ENCODE data around the gene RDH12. TPM values are rescaled to one million over a fixed set of nuclear protein-coding genes. Genes with fewer than 3 reads are reported as not detected.
"Not testable (repeated sequence)": the region's sequence is repeated elsewhere in the genome, so short reads cannot be mapped to it uniquely, and the experiment has no call there.

RDH12 gene
- total and polyA plus RNA-seq, 2 donors (not counting 1 experiment from before 2014, with no cell fraction given): not detected

GRCh38 chr14:67710209-67710608, 8.5 kb downstream of the RDH12 start:
- H3K36me3 ChIP-seq (ENCODE audit: control insufficient read depth, insufficient read depth, low read length): no peaks in the 10 kb centered on the region
- H3K4me3 ChIP-seq (replicated peaks in 1 of 4; ENCODE audit: control extremely low read depth in 1 of 4, insufficient read depth in 1 of 4, low read depth in 3 of 4, low read length in 4 of 4): no peak overlapping the region
- H3K27me3 ChIP-seq (ENCODE audit: control insufficient read depth, insufficient read depth, low read length): peaks cover 2% of the 10 kb centered on the region
- H3K4me2 ChIP-seq (ENCODE audit: extremely low read depth, insufficient read depth, low read length): no peak overlapping the region
- H3K9ac ChIP-seq (ENCODE audit: insufficient read depth, low read length): no peak overlapping the region
- no peaks in the 10 kb centered on the region for H4K20me1 ChIP-seq (ENCODE audit: control insufficient read depth, extremely low read depth, insufficient read depth, low read length)
- H3K79me2 ChIP-seq (ENCODE audit: control insufficient read depth, insufficient read depth, low read length): no peaks in the 10 kb centered on the region
- no peak overlapping the region for H3K27ac ChIP-seq (ENCODE audit: insufficient read depth, low read length)
- H2AFZ ChIP-seq (ENCODE audit: low read length): no peak overlapping the region
- DNase-seq (ENCODE audit: low read depth in 2 of 2): no peak
- H3K9me3 ChIP-seq (ENCODE audit: control insufficient read depth, insufficient read depth, low read depth, low read length): no peaks in the 10 kb centered on the region
- H3K4me1 ChIP-seq (ENCODE audit: control insufficient read depth, extremely low read depth, insufficient read depth, low read length): no peaks in the 10 kb centered on the region
- no peak for TF ChIP-seq CTCF (conservative IDR thresholded peaks at IDR 0.05 in 1 of 2, IDR thresholded peaks at IDR 0.05 in 1 of 2; ENCODE audit: low read depth in 1 of 2, low read length in 2 of 2)
- TF ChIP-seq EZH2 (IDR thresholded peaks at IDR 0.05; ENCODE audit: low read length, missing control alignments): no peak

GRCh38 chr14:67717048-67717447, 15.4 kb downstream of the RDH12 start:
- no peak overlapping the region for H3K27ac ChIP-seq (ENCODE audit: insufficient read depth, low read length)

GRCh38 chr14:67718265-67718664, 16.6 kb downstream of the RDH12 start:
- no peaks in the 10 kb centered on the region for H3K79me2 ChIP-seq (ENCODE audit: control insufficient read depth, insufficient read depth, low read length)

More at GRCh38 chr14:67717048-67717447, 15.4 kb downstream of the RDH12 start:
- no peaks in the 10 kb centered on the region for H3K79me2 ChIP-seq (ENCODE audit: control insufficient read depth, insufficient read depth, low read length)
- no peaks in the 10 kb centered on the region for H3K9me3 ChIP-seq (ENCODE audit: control insufficient read depth, insufficient read depth, low read depth, low read length)
- H3K27me3 ChIP-seq (ENCODE audit: control insufficient read depth, insufficient read depth, low read length): peaks cover 8% of the 10 kb centered on the region
- no peak overlapping the region for H2AFZ ChIP-seq (ENCODE audit: low read length)
- H3K4me3 ChIP-seq (replicated peaks in 1 of 4; ENCODE audit: control extremely low read depth in 1 of 4, insufficient read depth in 1 of 4, low read depth in 3 of 4, low read length in 4 of 4): no peak overlapping the region
- H3K36me3 ChIP-seq (ENCODE audit: control insufficient read depth, insufficient read depth, low read length): no peaks in the 10 kb centered on the region
- no peak for DNase-seq (ENCODE audit: low read depth in 2 of 2)
- H3K4me1 ChIP-seq (ENCODE audit: control insufficient read depth, extremely low read depth, insufficient read depth, low read length): no peaks in the 10 kb centered on the region
- no peaks in the 10 kb centered on the region for H4K20me1 ChIP-seq (ENCODE audit: control insufficient read depth, extremely low read depth, insufficient read depth, low read length)
- H3K9ac ChIP-seq (ENCODE audit: insufficient read depth, low read length): no peak overlapping the region
- H3K4me2 ChIP-seq (ENCODE audit: extremely low read depth, insufficient read depth, low read length): no peak overlapping the region
- TF ChIP-seq CTCF (conservative IDR thresholded peaks at IDR 0.05 in 1 of 2, IDR thresholded peaks at IDR 0.05 in 1 of 2; ENCODE audit: low read depth in 1 of 2, low read length in 2 of 2): no peak
- no peak for TF ChIP-seq EZH2 (IDR thresholded peaks at IDR 0.05; ENCODE audit: low read length, missing control alignments)

GRCh38 chr14:67719385-67719784, 17.7 kb downstream of the RDH12 start:
- not testable (repeated sequence) for H3K79me2 ChIP-seq (ENCODE audit: control insufficient read depth, insufficient read depth, low read length); H3K27ac ChIP-seq (ENCODE audit: insufficient read depth, low read length); H3K9me3 ChIP-seq (ENCODE audit: control insufficient read depth, insufficient read depth, low read depth, low read length); H3K36me3 ChIP-seq (ENCODE audit: control insufficient read depth, insufficient read depth, low read length); H4K20me1 ChIP-seq (ENCODE audit: control insufficient read depth, extremely low read depth, insufficient read depth, low read length); H3K9ac ChIP-seq (ENCODE audit: insufficient read depth, low read length); H3K4me3 ChIP-seq (replicated peaks in 1 of 4; ENCODE audit: control extremely low read depth in 1 of 4, insufficient read depth in 1 of 4, low read depth in 3 of 4, low read length in 4 of 4); DNase-seq (ENCODE audit: low read depth in 2 of 2); H2AFZ ChIP-seq (ENCODE audit: low read length); H3K4me1 ChIP-seq (ENCODE audit: control insufficient read depth, extremely low read depth, insufficient read depth, low read length); H3K4me2 ChIP-seq (ENCODE audit: extremely low read depth, insufficient read depth, low read length)
- H3K27me3 ChIP-seq (ENCODE audit: control insufficient read depth, insufficient read depth, low read length): peaks cover 18% of the 10 kb centered on the region

More at GRCh38 chr14:67718265-67718664, 16.6 kb downstream of the RDH12 start:
- no peaks in the 10 kb centered on the region for H3K36me3 ChIP-seq (ENCODE audit: control insufficient read depth, insufficient read depth, low read length)
- no peak overlapping the region for H3K9ac ChIP-seq (ENCODE audit: insufficient read depth, low read length)
- no peaks in the 10 kb centered on the region for H3K4me1 ChIP-seq (ENCODE audit: control insufficient read depth, extremely low read depth, insufficient read depth, low read length)
- H4K20me1 ChIP-seq (ENCODE audit: control insufficient read depth, extremely low read depth, insufficient read depth, low read length): no peaks in the 10 kb centered on the region
- no peak for DNase-seq (ENCODE audit: low read depth in 2 of 2)
- H3K27ac ChIP-seq (ENCODE audit: insufficient read depth, low read length): no peak overlapping the region
- H3K4me2 ChIP-seq (ENCODE audit: extremely low read depth, insufficient read depth, low read length): no peak overlapping the region
- no peak overlapping the region for H3K4me3 ChIP-seq (replicated peaks in 1 of 4; ENCODE audit: control extremely low read depth in 1 of 4, insufficient read depth in 1 of 4, low read depth in 3 of 4, low read length in 4 of 4)
- peaks cover 13% of the 10 kb centered on the region for H3K27me3 ChIP-seq (ENCODE audit: control insufficient read depth, insufficient read depth, low read length)
- no peaks in the 10 kb centered on the region for H3K9me3 ChIP-seq (ENCODE audit: control insufficient read depth, insufficient read depth, low read depth, low read length)
- TF ChIP-seq CTCF (conservative IDR thresholded peaks at IDR 0.05 in 1 of 2, IDR thresholded peaks at IDR 0.05 in 1 of 2; ENCODE audit: low read depth in 1 of 2, low read length in 2 of 2) (no peak), EZH2 (IDR thresholded peaks at IDR 0.05; ENCODE audit: low read length, missing control alignments) (no peak)
- H2AFZ ChIP-seq (ENCODE audit: low read length): no peak overlapping the region
